ENCODE data around the gene GALNT11.
"Not testable (repeated sequence)": the region's sequence is repeated elsewhere in the genome, so short reads cannot be mapped to it uniquely, and the experiment has no call there.

The GALNT11 gene

GRCh38 chr7:152013974-152014373 lies 11.5 kb upstream of the GALNT11 start:
- in situ Hi-C loops (cut with MboI; ENCODE audit: low sequenced_read_pairs), result no loop called here
- H3K27me3 ChIP-seq (ENCODE audit: low read depth), result no peaks in the 10 kb centered on the region

GRCh38 chr7:152014722-152015121 lies 10.8 kb upstream of the GALNT11 start:
- Histone ChIP-seq H3K4me1 (no peaks in the 10 kb centered on the region), H3K36me3 (replicated peaks) (no peaks in the 10 kb centered on the region), H3K27me3 (ENCODE audit: low read depth) (no peaks in the 10 kb centered on the region), H3K9me3 (no peaks in the 10 kb centered on the region), H3K4me3 (no peak overlapping the region)
- no peak for DNase-seq (ENCODE audit: low spot score in 2 of 2)
- in situ Hi-C loops (cut with MboI; ENCODE audit: low sequenced_read_pairs), result no loop called here

More at GRCh38 chr7:152013974-152014373, 11.5 kb upstream of the GALNT11 start:
- H3K9me3 ChIP-seq, result no peaks in the 10 kb centered on the region
- no peaks in the 10 kb centered on the region for H3K4me1 ChIP-seq
- no peaks in the 10 kb centered on the region for H3K36me3 ChIP-seq (replicated peaks)
- H3K4me3 ChIP-seq, result no peak overlapping the region
- no peak for DNase-seq (ENCODE audit: low spot score in 2 of 2)

GRCh38 chr7:152015600-152015999 lies 9.9 kb upstream of the GALNT11 start:
- Histone ChIP-seq H3K27me3 (ENCODE audit: low read depth) (no peaks in the 10 kb centered on the region), H3K9me3 (no peaks in the 10 kb centered on the region), H3K4me1 (no peaks in the 10 kb centered on the region), H3K36me3 (replicated peaks) (no peaks in the 10 kb centered on the region), H3K4me3 (no peak overlapping the region)
- no peak for DNase-seq (ENCODE audit: low spot score in 2 of 2)
- in situ Hi-C loops (cut with MboI; ENCODE audit: low sequenced_read_pairs), result no loop called here

- H3K4me1 ChIP-seq, result no peaks in the 10 kb centered on the region
- DNase-seq (ENCODE audit: low spot score in 2 of 2), result no peak
- in situ Hi-C loops (cut with MboI; ENCODE audit: low sequenced_read_pairs), result no loop called here
- no peaks in the 10 kb centered on the region for H3K9me3 ChIP-seq
- H3K4me3 ChIP-seq, result no peak overlapping the region
- no peaks in the 10 kb centered on the region for H3K36me3 ChIP-seq (replicated peaks)
- H3K27me3 ChIP-seq (ENCODE audit: low read depth), result no peaks in the 10 kb centered on the region
Observed at GRCh38 chr7:152016947-152017346, 8.5 kb upstream of the GALNT11 start.

GRCh38 chr7:152017683-152018082 lies 7.8 kb upstream of the GALNT11 start:
- H3K4me3 ChIP-seq; DNase-seq (ENCODE audit: low spot score in 2 of 2); H3K4me1 ChIP-seq; H3K36me3 ChIP-seq (replicated peaks); in situ Hi-C loops (cut with MboI; ENCODE audit: low sequenced_read_pairs); H3K27me3 ChIP-seq (ENCODE audit: low read depth); H3K9me3 ChIP-seq: not testable (repeated sequence)

GRCh38 chr7:152021740-152022139 lies 3.7 kb upstream of the GALNT11 start:
- in situ Hi-C loops (cut with MboI; ENCODE audit: low sequenced_read_pairs); H3K9me3 ChIP-seq; H3K4me1 ChIP-seq; H3K36me3 ChIP-seq (replicated peaks); H3K4me3 ChIP-seq; DNase-seq (ENCODE audit: low spot score in 2 of 2); H3K27me3 ChIP-seq (ENCODE audit: low read depth): not testable (repeated sequence)

GRCh38 chr7:152025937-152026890 lies 740 bp downstream of the GALNT11 start:
- no peaks in the 10 kb centered on the region for H3K27me3 ChIP-seq (ENCODE audit: low read depth)

GRCh38 chr7:152027491-152028365 lies 2.3 kb downstream of the GALNT11 start:
- in situ Hi-C loops (cut with MboI; ENCODE audit: low sequenced_read_pairs); H3K36me3 ChIP-seq (replicated peaks); DNase-seq (ENCODE audit: low spot score in 2 of 2): not testable (repeated sequence)

More at GRCh38 chr7:152025937-152026890, 740 bp downstream of the GALNT11 start:
- Histone ChIP-seq H3K9me3 (no peaks in the 10 kb centered on the region), H3K36me3 (replicated peaks) (peaks cover 2% of the 10 kb centered on the region; the same call in 1 of the 2 replicates), H3K4me1 (0 out of 2 replicates have a peak, but pooled peaks cover 4% of the 10 kb centered on the region), H3K4me3 (peak overlapping the region; percentile 71)
- in situ Hi-C loops (cut with MboI; ENCODE audit: low sequenced_read_pairs), result no loop called here
- no peak for DNase-seq (ENCODE audit: low spot score in 2 of 2)

GRCh38 chr7:152030059-152030458 lies 4.6 kb downstream of the GALNT11 start:
- peak; percentile 15 to 65 for DNase-seq (ENCODE audit: low spot score in 2 of 2)
- H3K4me3 ChIP-seq; H3K9me3 ChIP-seq; H3K27me3 ChIP-seq (ENCODE audit: low read depth); H3K36me3 ChIP-seq (replicated peaks); H3K4me1 ChIP-seq; in situ Hi-C loops (cut with MboI; ENCODE audit: low sequenced_read_pairs): not testable (repeated sequence)

More at GRCh38 chr7:152027491-152028365, 2.3 kb downstream of the GALNT11 start:
- not testable (repeated sequence) for H3K9me3 ChIP-seq; H3K27me3 ChIP-seq (ENCODE audit: low read depth); H3K4me1 ChIP-seq; H3K4me3 ChIP-seq

GRCh38 chr7:152030639-152031038 lies 5.2 kb downstream of the GALNT11 start:
- DNase-seq (ENCODE audit: low spot score in 2 of 2); in situ Hi-C loops (cut with MboI; ENCODE audit: low sequenced_read_pairs); H3K4me3 ChIP-seq; H3K4me1 ChIP-seq; H3K36me3 ChIP-seq (replicated peaks); H3K9me3 ChIP-seq; H3K27me3 ChIP-seq (ENCODE audit: low read depth): not testable (repeated sequence)

GRCh38 chr7:152035817-152036216 lies 10.3 kb downstream of the GALNT11 start:
- H3K4me1 ChIP-seq, result no peaks in the 10 kb centered on the region
- in situ Hi-C loops (cut with MboI; ENCODE audit: low sequenced_read_pairs), result no loop called here
- H3K9me3 ChIP-seq, result no peaks in the 10 kb centered on the region
- no peaks in the 10 kb centered on the region for H3K27me3 ChIP-seq (ENCODE audit: low read depth)
- H3K36me3 ChIP-seq (replicated peaks), result no peaks in the 10 kb centered on the region
- DNase-seq (ENCODE audit: low spot score in 2 of 2), result no peak
- no peak overlapping the region for H3K4me3 ChIP-seq

- H3K4me1 ChIP-seq; in situ Hi-C loops (cut with MboI; ENCODE audit: low sequenced_read_pairs); H3K27me3 ChIP-seq (ENCODE audit: low read depth); H3K4me3 ChIP-seq; H3K36me3 ChIP-seq (replicated peaks); DNase-seq (ENCODE audit: low spot score in 2 of 2); H3K9me3 ChIP-seq: not testable (repeated sequence)
Observed at GRCh38 chr7:152038410-152038809, 12.9 kb downstream of the GALNT11 start.

- H3K4me3 ChIP-seq; H3K36me3 ChIP-seq (replicated peaks); H3K4me1 ChIP-seq; H3K27me3 ChIP-seq (ENCODE audit: low read depth); in situ Hi-C loops (cut with MboI; ENCODE audit: low sequenced_read_pairs); H3K9me3 ChIP-seq; DNase-seq (ENCODE audit: low spot score in 2 of 2): not testable (repeated sequence)
Observed at GRCh38 chr7:152043086-152043485, 17.6 kb downstream of the GALNT11 start.

GRCh38 chr7:152044909-152045308 lies 19.4 kb downstream of the GALNT11 start:
- H3K27me3 ChIP-seq (ENCODE audit: low read depth); H3K4me1 ChIP-seq; H3K4me3 ChIP-seq; DNase-seq (ENCODE audit: low spot score in 2 of 2); H3K36me3 ChIP-seq (replicated peaks); H3K9me3 ChIP-seq; in situ Hi-C loops (cut with MboI; ENCODE audit: low sequenced_read_pairs): not testable (repeated sequence)

Measured in HAP-1 (cell line).